COR-L47 (cell line): Measurements from ENCODE around the gene RPL12.
A peak's percentile ranks its signal among the peaks of the same experiment; 100 is the strongest.

ENCODE experiments used
- DNase-seq: peaks from one replicate; lab custom pipeline; 2025; lab: John Stamatoyannopoulos, UW

Gene RPL12

GRCh38 chr9:127450830-127451607 lies at the start of gene RPL12, which contains the start of gene LRSAM1:
Gene RPL12 (minus strand): TSS chr9:127451406. CDS start chr9:127451317, 89 bp downstream.
Gene LRSAM1 (plus strand): TSS chr9:127451510. CDS start chr9:127454528, 3,018 bp downstream.
- peak; percentile 96 for DNase-seq

- DNase-seq: no peak
These were observed 49.7 kb upstream of the RPL12 start for GRCh38 chr9:127500862-127501261.

GRCh38 chr9:127500399-127500798 lies 49.2 kb upstream of the RPL12 start:
- no peak for DNase-seq

GRCh38 chr9:127498298-127498697 lies 47.1 kb upstream of the RPL12 start:
- no peak for DNase-seq

- DNase-seq: no peak
These were observed 46.6 kb upstream of the RPL12 start for GRCh38 chr9:127497656-127498290.

- no peak for DNase-seq
These were observed 45.8 kb upstream of the RPL12 start for GRCh38 chr9:127496974-127497373.

- no peak for DNase-seq
These were observed 44.8 kb upstream of the RPL12 start for GRCh38 chr9:127495884-127496555.

GRCh38 chr9:127494304-127494702 lies 43.1 kb upstream of the RPL12 start:
- DNase-seq: no peak

- DNase-seq: no peak
These were observed 42.5 kb upstream of the RPL12 start for GRCh38 chr9:127493592-127494303.

GRCh38 chr9:127492616-127493015 lies 41.4 kb upstream of the RPL12 start:
- DNase-seq: no peak

- no peak for DNase-seq
These were observed 40.3 kb upstream of the RPL12 start for GRCh38 chr9:127491516-127491915.

GRCh38 chr9:127490535-127491230 lies 39.5 kb upstream of the RPL12 start:
- DNase-seq: no peak

GRCh38 chr9:127489471-127490115 lies 38.4 kb upstream of the RPL12 start:
- no peak for DNase-seq

- no peak for DNase-seq
These were observed 37.7 kb upstream of the RPL12 start for GRCh38 chr9:127488946-127489345.

GRCh38 chr9:127485995-127486394 lies 34.8 kb upstream of the RPL12 start:
- DNase-seq: no peak

- DNase-seq: no peak
These were observed 31.5 kb upstream of the RPL12 start for GRCh38 chr9:127482662-127483061.

GRCh38 chr9:127479507-127480081 lies 28.4 kb upstream of the RPL12 start:
- no peak for DNase-seq

GRCh38 chr9:127474592-127474991 lies 23.4 kb upstream of the RPL12 start:
- DNase-seq: no peak

GRCh38 chr9:127473932-127474331 lies 22.7 kb upstream of the RPL12 start:
- no peak for DNase-seq

- no peak for DNase-seq
These were observed 22.3 kb upstream of the RPL12 start for GRCh38 chr9:127473501-127473900.

GRCh38 chr9:127470662-127471061 lies 19.5 kb upstream of the RPL12 start:
- no peak for DNase-seq
